GM21723 (cell line): ENCODE results near the gene MYO1E.

Experiments
- ATAC-seq: cut with Tn5 transposase; IDR thresholded peaks from one replicate; pipeline ENCODE4 v1.9.1; 2021; ENCODE audit warnings: mild to moderate bottlenecking, moderate library complexity; ENCODE audit not compliant: unreplicated experiment

MYO1E gene

GRCh38 chr15:59240036-59240435 is 132.6 kb downstream of the MYO1E start:
- ATAC-seq = no peak

GRCh38 chr15:59237924-59238331 is 134.7 kb downstream of the MYO1E start:
- ATAC-seq = peak; percentile 67

GRCh38 chr15:59237119-59237855 is 135.4 kb downstream of the MYO1E start:
- ATAC-seq = peak; percentile 64

- ATAC-seq = no peak
Measured at GRCh38 chr15:59236394-59236793, 136.3 kb downstream of the MYO1E start.

GRCh38 chr15:59232476-59232875 is 140.2 kb downstream of the MYO1E start:
- ATAC-seq = no peak

- ATAC-seq = no peak
Measured at GRCh38 chr15:59230531-59231055, 142.1 kb downstream of the MYO1E start.

GRCh38 chr15:59229453-59229852 is 143.2 kb downstream of the MYO1E start:
- no peak for ATAC-seq

- no peak for ATAC-seq
Measured at GRCh38 chr15:59229015-59229414, 143.7 kb downstream of the MYO1E start.

GRCh38 chr15:59227021-59227420 is 145.7 kb downstream of the MYO1E start:
- no peak for ATAC-seq

GRCh38 chr15:59224474-59224873 is 148.2 kb downstream of the MYO1E start:
- no peak for ATAC-seq

GRCh38 chr15:59223736-59224135 is 148.9 kb downstream of the MYO1E start:
- ATAC-seq = no peak

- no peak for ATAC-seq
Measured at GRCh38 chr15:59222906-59223550, 149.6 kb downstream of the MYO1E start.

- ATAC-seq = no peak
Measured at GRCh38 chr15:59221511-59222505, 150.9 kb downstream of the MYO1E start.

- no peak for ATAC-seq
Measured at GRCh38 chr15:59218710-59219109, 154.0 kb downstream of the MYO1E start.

GRCh38 chr15:59217876-59218498 is 154.7 kb downstream of the MYO1E start:
- no peak for ATAC-seq

GRCh38 chr15:59216911-59217310 is 155.8 kb downstream of the MYO1E start:
- no peak for ATAC-seq

- ATAC-seq = no peak
Measured at GRCh38 chr15:59210186-59210585, 162.5 kb downstream of the MYO1E start.

- ATAC-seq = no peak
Measured at GRCh38 chr15:59208613-59209249, 163.9 kb downstream of the MYO1E start.

GRCh38 chr15:59206623-59207183 is 166.0 kb downstream of the MYO1E start, which contains the start of gene LDHAL6B:
TSS of gene LDHAL6B (plus strand) at chr15:59206843. CDS start at chr15:59206941, 98 bp downstream.
- ATAC-seq = no peak
